Brain microvascular endothelial cell (primary cell): ENCODE data around the gene SMARCAD1.

Experiments used
- DNase-seq: peaks from one replicate; pipeline ENCODE4 v3.0.0-alpha.2; 2020
- H3K27ac ChIP-seq: fragments of 250-450 bp; sonication (Bioruptor Pico); 2 replicates; pipeline ENCODE4 v1.5.1; 2020; ENCODE audit warnings: mild to moderate bottlenecking, moderate library complexity
- H3K27me3 ChIP-seq: fragments of 250-450 bp; sonication (Bioruptor Pico); replicated peaks from 2 replicates; pipeline ENCODE4 v1.5.1; 2020; ENCODE audit warnings: mild to moderate bottlenecking
- H3K36me3 ChIP-seq: fragments of 250-450 bp; sonication (Bioruptor Pico); replicated peaks from 2 replicates; pipeline ENCODE4 v1.5.1; 2020; ENCODE audit warnings: mild to moderate bottlenecking
- H3K4me3 ChIP-seq: 2 replicates; pipeline ENCODE4 v1.5.1; 2011; ENCODE audit warnings: low read depth, mild to moderate bottlenecking, control low read depth, low read length, moderate library complexity
- CTCF ChIP-seq: IDR thresholded peaks from 2 replicates; pipeline ENCODE4 v1.5.1; 2011; ENCODE audit warnings: low read depth, mild to moderate bottlenecking, moderate library complexity, low read length, control low read depth, inconsistent platforms; ENCODE audit errors: missing control alignments
- in situ Hi-C: cut with HindIII; loops from 2 replicates; pipeline ENCODE4 v1.10.0; 2017; ENCODE audit warnings: low sequenced_read_pairs, low pct_ligation_motif_present

SMARCAD1 gene

GRCh38 chr4:94271248-94271647 is 63.6 kb downstream of the SMARCAD1 start:
- in situ Hi-C loops: no loop called here
- Histone ChIP-seq H3K27ac (no peak overlapping the region), H3K36me3 (peaks cover 2% of the 10 kb centered on the region), H3K27me3 (no peaks in the 10 kb centered on the region), H3K4me3 (no peak overlapping the region)
- no peak for TF ChIP-seq CTCF
- DNase-seq: no peak

- no peak for TF ChIP-seq CTCF
- DNase-seq: no peak
- in situ Hi-C loops: no loop called here
- Histone ChIP-seq H3K36me3 (peaks cover 16% of the 10 kb centered on the region), H3K27me3 (no peaks in the 10 kb centered on the region), H3K4me3 (no peak overlapping the region), H3K27ac (no peak overlapping the region)
These were observed 67.2 kb downstream of the SMARCAD1 start for GRCh38 chr4:94274912-94275311.

- in situ Hi-C loops: no loop called here
- no peak for DNase-seq
- H3K36me3 ChIP-seq: peaks cover 16% of the 10 kb centered on the region
These were observed 68.5 kb downstream of the SMARCAD1 start for GRCh38 chr4:94276204-94276603.

DNA sequence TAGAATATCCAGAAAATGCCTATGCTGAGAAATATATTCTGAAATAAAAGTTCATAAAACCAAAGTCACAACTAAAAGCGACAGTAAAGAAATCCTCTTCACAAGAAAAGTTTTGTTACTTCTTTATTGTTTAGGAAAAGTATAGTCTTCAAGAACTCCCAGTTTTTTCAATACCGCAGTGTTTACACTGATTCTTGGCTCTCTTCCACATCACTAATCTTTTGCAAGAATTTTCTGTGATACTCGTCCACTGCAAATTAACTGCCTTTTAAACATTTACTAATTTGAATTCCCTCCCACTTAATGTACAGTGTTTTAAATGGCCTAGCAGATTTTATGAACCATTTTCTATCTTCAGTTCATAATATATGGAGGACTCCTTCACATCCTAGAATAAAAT is 69.9 kb downstream of the SMARCAD1 start:
- H3K27ac ChIP-seq: no peak overlapping the region
- no peak for DNase-seq
- TF ChIP-seq CTCF: no peak
- H3K4me3 ChIP-seq: no peak overlapping the region
- in situ Hi-C loops: no loop called here
- peaks cover 18% of the 10 kb centered on the region for H3K36me3 ChIP-seq
- H3K27me3 ChIP-seq: no peaks in the 10 kb centered on the region

More at GRCh38 chr4:94276204-94276603, 68.5 kb downstream of the SMARCAD1 start:
- Histone ChIP-seq H3K4me3 (no peak overlapping the region), H3K27me3 (no peaks in the 10 kb centered on the region), H3K27ac (no peak overlapping the region)
- no peak for TF ChIP-seq CTCF

DNA sequence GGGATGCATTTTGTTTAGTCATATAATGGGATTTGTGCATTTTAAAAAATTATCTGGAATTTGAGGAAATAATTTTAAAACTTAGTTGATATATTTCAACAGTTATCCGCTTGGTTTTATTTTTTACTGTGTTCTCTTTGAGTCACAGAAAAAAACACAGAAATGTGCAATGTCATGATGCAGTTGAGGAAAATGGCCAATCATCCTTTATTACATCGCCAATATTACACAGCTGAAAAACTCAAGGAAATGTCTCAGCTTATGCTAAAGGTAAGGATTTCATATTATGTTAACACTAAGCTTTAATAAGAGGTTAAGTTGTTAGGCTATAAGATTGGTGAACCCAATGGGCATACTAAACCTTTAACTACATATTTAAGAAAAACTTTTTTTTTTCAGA is 71.1 kb downstream of the SMARCAD1 start:
- Histone ChIP-seq H3K4me3 (no peak overlapping the region), H3K27me3 (no peaks in the 10 kb centered on the region), H3K27ac (no peak overlapping the region), H3K36me3 (peaks cover 30% of the 10 kb centered on the region)
- no peak for DNase-seq
- no peak for TF ChIP-seq CTCF
- in situ Hi-C loops: no loop called here

DNA sequence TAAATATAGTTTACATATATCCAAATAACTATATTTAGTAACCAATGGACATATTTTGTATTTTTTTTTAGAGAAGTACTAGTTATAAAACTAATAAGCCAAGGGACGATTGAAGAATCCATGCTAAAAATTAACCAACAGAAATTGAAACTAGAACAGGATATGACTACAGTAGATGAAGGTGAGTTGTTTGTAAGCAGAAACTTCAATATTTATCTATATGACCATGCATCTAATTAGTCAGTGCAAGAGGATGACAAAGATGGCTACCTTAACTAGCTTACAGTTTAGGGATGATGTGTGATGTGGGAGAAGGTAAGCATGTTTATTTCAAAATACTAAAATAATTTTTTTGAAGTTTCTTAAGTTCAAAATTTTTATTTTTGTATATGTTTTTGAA is 77.2 kb downstream of the SMARCAD1 start:
- in situ Hi-C loops: no loop called here
- no peak for DNase-seq
- Histone ChIP-seq H3K4me3 (no peak overlapping the region), H3K27ac (no peak overlapping the region), H3K36me3 (peaks cover 21% of the 10 kb centered on the region), H3K27me3 (no peaks in the 10 kb centered on the region)
- no peak for TF ChIP-seq CTCF
